LNCaP clone FGC (cell line): ENCODE results near the gene PDE12.

Source experiments
- DNase-seq: peaks from one replicate; pipeline ENCODE4 v3.0.0-alpha.2; 2011; ENCODE audit warnings: low read depth
- H3K4me3 ChIP-seq: 2 replicates; pipeline ENCODE4 v1.5.1; 2011; ENCODE audit warnings: mild to moderate bottlenecking, low read depth, low read length, control low read depth
- TF ChIP-seq, protein P1 (sequence below): IDR thresholded peaks from 2 replicates; pipeline ENCODE4 v1.5.1; 2012; ENCODE audit warnings: mild to moderate bottlenecking; ENCODE audit not compliant: control insufficient read depth, insufficient read depth; ENCODE audit errors: extremely low read depth

PDE12 gene

DNA sequence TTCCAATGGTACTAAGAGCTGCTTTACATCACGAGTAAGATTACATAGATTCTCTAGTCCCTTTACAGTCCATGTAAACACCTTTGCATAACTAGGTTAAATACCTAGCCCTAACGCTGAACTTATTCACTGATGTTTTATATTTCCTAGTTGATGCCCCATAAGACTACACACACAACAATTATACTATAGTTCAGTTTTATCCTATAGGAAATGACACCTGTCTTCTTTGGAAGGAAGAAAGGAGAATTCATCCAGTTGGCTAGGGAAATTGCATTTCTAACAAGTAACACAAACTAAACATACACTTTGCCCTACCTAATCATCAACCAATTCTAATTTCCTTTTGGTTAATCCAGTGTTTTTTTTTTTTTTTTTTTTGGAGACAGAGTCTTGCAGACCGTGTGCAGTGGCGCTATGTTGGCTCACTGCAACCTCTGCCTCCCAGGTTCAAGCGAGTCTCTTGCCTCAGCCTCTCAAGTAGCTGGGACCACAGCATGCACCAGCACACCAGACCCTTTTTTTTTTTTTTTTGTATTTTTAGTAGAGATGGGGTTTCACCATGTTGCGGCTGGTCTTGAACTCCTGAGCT is 13.9 kb downstream of the PDE12 start:
- DNase-seq: no peak
- no peak overlapping the region for H3K4me3 ChIP-seq
- TF ChIP-seq, protein P1, sequence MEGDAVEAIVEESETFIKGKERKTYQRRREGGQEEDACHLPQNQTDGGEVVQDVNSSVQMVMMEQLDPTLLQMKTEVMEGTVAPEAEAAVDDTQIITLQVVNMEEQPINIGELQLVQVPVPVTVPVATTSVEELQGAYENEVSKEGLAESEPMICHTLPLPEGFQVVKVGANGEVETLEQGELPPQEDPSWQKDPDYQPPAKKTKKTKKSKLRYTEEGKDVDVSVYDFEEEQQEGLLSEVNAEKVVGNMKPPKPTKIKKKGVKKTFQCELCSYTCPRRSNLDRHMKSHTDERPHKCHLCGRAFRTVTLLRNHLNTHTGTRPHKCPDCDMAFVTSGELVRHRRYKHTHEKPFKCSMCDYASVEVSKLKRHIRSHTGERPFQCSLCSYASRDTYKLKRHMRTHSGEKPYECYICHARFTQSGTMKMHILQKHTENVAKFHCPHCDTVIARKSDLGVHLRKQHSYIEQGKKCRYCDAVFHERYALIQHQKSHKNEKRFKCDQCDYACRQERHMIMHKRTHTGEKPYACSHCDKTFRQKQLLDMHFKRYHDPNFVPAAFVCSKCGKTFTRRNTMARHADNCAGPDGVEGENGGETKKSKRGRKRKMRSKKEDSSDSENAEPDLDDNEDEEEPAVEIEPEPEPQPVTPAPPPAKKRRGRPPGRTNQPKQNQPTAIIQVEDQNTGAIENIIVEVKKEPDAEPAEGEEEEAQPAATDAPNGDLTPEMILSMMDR: no peak

DNA sequence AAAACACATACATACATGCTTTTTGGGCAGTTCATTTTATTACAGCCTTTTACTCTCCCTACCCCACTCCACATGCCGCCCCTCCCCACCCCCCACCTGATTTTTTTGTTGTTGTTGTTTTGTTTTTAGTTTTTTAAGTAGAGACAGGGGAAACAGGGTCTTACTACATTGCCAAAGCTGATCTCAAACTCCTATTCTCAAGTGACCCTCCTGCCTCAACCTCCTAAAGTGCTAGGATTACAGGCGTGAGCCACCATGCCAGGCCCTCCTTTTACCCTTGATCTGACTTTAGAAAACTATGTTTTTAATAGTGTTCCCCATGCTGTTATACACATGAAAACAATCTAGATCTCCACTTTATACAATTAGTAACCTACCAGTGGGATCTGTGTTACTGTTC is 14.8 kb downstream of the PDE12 start:
- DNase-seq: no peak
- H3K4me3 ChIP-seq: no peak overlapping the region
- TF ChIP-seq, protein P1: no peak

DNA sequence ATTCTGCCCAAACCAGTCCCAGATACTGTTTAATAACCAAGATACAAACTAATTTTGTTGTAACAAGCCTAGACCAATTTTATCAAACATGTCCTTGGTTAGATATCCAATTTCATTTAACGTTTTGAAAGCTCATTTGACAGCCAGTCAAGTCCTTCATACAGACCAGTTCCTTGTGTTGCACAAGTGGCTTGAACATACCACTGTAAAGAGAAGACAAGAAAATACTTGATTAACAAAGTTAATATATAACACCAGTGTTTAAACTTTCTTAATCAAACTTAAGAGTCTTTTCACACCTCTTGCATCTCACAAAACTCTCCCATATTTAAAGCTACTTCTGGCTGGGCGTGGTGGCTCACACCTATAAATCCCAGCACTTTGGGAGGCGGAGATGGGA is 16.0 kb downstream of the PDE12 start:
- TF ChIP-seq, protein P1: no peak
- no peak overlapping the region for H3K4me3 ChIP-seq
- no peak for DNase-seq

DNA sequence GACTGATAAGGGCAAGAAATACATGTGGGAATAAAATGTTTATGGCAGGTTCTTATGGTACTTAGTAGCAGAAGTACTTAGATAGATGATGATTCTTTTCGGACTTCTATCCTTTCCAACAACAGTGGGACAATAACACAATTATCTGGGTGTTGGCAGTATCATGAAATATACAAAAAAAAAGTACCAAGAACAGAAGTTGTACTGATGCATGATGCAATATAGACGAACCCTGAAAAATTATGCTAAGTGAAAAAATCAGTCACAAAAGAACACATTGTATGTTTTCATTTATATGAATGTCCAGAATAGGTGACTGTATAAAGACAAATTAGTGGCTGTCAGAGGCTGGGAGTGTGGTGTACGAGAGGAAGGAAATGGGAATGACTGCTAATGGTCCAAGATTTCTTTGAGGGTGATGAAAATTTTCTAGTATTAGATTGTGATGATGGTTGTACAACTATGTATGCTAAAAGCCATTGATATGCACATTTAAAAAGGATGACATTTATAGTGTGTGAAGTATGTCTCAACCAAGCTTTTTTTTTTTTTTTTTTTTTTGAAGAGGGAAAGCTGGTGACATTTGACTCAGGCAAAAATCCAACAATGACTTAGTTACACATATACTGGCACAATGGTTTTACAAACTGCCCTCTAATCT is 20.0 kb downstream of the PDE12 start:
- DNase-seq: no peak
- TF ChIP-seq, protein P1: no peak
- H3K4me3 ChIP-seq: no peak overlapping the region

DNA sequence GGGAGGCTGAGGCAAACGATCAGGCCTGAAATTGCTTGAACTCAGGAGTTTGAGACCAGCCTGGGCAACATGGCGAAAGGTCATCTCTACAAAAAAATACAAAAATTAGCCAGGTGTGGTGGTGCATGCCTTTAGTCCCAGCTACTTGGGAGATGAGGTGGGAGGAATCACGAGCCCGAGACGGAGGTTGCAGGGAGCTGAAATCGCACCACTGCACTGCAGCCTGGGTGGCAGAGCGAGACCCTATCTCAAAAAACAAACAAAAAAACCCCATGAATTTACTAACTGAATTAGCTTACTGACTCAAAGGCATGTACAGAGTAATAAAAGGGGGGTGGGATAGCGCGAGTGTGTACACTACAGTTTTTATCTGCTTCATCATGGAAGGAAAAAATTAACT is 21.7 kb downstream of the PDE12 start:
- H3K4me3 ChIP-seq: no peak overlapping the region
- TF ChIP-seq, protein P1: no peak
- DNase-seq: no peak

DNA sequence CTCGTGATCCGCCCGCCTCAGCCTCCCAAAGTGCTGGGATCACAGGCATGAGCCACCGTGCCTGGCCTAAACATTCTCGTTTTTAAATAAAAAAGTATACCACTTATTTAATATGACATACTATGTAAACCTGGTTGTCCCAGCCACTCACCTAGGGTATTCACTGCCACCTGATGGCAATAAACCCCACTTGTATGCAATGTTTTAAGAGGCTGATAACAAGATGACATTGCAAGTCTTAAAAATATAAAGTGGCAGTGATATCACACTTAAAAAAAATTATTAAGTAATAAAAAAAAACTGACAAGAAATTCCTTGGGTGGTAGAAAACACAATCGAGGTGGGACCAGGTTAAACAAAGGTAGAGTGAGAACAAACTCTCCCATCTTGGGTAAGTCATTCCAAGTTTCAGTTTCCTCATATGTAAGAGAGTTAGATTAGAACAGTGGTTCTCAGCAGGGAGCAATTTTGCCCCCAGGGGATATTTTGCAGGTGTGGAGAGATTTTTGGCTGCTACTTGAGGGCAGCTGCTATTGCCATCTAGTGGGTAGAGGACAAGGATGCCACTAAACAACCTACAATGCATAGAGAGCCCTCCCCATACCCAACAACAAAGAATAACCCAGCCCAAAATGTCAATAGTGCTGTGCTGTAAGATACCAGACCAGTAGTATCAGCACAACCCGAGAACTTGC is 26.5 kb downstream of the PDE12 start:
- no peak overlapping the region for H3K4me3 ChIP-seq
- DNase-seq: peak; percentile 63
- TF ChIP-seq, protein P1: peak; percentile 52

DNA sequence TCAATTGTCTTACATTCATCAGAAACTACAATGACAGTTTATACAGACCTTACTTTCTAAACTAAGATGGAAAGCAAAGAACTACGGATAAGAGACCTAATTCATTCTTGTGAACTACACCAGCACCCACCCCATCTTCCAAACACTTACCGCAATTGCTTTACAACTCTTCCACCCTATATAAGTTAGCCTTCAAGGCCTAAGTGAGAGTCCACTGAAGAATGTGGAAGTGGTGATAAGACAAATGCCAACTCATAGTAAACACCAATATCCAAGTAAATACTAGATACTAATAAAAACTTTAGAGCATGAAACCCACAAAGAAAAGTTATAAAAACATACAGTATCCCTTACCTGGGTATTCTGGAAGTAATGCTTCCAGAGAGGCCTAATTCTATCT is 27.5 kb downstream of the PDE12 start:
- DNase-seq: no peak
- H3K4me3 ChIP-seq: no peak overlapping the region
- TF ChIP-seq, protein P1: no peak
